Measurements from ENCODE around the gene SGPL1.
"Not testable (repeated sequence)": the region's sequence is repeated elsewhere in the genome, so short reads cannot be mapped to it uniquely, and the experiment has no call there.

SGPL1 gene

DNA sequence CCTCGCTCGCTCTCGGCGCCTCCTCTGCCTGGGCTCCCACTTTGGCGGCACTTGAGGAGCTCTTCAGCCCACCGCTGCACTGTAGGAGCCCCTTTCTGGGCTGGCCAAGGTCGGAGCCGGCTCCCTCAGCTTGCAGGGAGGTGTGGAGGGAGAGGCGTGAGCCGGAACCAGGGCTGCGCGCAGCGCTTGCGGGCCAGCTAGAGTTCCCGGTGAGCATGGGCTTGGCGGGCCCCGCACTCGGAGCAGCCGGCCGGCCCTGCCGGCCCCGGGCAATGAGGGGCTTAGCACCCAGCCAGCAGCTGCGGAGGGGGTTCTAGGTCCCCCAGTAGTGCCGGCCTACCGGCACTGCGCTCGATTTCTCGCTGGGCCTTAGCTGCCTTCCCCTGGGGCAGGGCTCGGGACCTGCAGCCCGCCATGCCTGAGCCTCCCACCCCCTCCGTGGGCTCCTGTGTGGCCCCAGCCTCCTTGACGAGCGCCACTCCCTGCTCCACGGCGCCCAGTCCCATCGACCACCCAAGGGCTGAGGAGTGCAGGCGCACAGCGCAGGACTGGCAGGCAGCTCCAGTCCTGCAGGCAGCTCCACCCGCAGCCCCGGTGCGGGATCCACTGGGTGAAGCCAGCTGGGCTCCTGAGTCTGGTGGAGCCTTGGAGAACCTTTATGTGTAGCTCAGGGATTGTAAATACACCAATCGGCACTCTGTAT lies 45.9 kb downstream of the SGPL1 start:
- not testable (repeated sequence) for H3K4me3 ChIP-seq (ENCODE audit: low read length); DNase-seq (ENCODE audit: low read depth, low spot score)

DNA sequence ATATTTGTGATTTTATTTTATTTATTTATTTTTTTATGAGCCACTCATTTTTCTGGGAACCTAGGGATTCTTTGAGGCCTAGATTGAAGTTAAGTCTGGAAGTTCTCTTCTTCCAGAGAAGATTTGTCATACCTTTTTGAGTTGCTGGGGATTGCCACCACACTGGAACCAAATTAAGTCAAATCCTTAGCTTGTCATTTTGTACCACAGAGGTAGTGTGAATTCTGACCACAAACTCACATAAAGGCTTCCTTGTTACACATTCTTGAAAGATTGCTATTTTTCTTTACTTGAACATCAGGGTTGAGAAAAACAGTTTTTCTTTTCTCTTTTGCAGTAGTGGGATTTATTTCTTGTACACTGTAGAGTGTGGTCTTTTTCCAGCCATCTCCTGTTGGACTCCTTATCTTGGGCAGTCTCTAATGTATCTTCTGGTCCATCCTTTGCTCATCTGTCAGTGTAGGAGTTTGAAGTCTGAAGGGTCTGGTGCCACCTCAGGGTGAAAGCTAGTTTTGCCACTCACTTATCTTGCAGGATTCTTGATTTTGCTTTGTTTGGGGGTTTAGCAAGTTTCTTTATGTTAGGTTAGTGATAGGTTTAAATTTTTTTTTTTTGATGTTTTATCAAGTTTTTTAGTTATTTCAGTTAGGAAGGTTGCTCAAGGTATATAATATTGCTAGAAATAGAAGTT lies 47.9 kb downstream of the SGPL1 start:
- no peak for DNase-seq (ENCODE audit: low read depth, low spot score)
- no peak overlapping the region for H3K4me3 ChIP-seq (ENCODE audit: low read length)

DNA sequence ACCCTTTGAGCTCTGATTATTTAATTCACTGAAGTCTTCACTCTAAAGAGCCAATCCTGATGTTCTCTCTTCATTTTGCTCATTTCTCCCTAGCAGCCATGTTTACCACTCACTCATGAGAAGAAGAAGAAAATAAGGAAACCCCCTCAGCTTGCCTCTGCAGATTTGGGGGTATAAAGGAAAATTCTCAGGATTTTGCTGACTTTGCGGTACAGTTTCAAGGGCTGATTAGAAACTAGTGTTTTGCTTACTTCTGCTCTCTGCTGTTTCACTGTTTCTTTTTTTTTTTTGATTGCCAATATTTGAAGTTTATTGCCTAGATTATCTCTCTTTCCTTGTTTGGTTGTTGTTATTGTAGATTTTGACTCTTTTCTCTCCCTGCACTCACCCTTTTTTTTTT lies 49.2 kb downstream of the SGPL1 start:
- H3K4me3 ChIP-seq (ENCODE audit: low read length), result no peak overlapping the region
- DNase-seq (ENCODE audit: low read depth, low spot score), result no peak

DNA sequence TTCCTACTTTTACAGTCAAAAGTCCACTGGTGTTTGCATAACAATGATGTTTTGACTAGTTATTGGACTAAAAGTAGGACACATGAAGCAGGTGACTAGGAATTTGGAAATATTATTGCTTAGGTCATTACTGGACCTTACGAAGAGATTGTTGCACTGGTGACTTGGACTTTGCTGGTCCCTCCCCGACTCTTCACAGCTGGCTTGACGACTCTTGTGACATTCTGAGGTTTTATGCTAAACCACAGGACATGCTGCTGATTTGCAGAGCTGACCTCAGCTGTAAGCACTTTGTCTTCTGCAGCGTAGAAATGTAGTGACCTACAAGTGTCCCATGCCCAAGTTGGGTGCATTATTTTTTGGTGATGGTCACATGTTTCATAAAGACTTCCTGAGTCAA lies 50.7 kb downstream of the SGPL1 start:
- DNase-seq (ENCODE audit: low read depth, low spot score), result no peak
- H3K4me3 ChIP-seq (ENCODE audit: low read length), result no peak overlapping the region

DNA sequence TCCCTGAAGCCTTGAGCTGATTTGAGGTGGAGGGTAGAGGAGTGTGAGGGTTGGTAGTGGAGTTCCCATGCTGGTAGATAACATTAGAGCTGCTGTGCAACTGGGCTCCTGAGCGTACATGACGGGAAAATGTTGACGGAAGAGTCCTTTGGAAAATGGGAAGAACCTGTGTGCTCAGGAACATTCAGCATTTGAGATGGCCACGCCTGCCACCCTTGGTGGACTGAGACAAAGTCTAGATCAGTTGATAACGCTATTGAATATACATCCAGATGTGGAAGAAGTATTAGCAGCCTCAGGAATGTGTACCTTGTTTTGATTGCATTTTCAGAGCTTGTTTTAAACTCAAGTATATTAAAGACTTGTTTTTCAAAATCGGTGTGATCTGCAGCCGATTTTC lies 56.5 kb downstream of the SGPL1 start:
- no peak overlapping the region for H3K4me3 ChIP-seq (ENCODE audit: low read length)
- no peak for DNase-seq (ENCODE audit: low read depth, low spot score)

DNA sequence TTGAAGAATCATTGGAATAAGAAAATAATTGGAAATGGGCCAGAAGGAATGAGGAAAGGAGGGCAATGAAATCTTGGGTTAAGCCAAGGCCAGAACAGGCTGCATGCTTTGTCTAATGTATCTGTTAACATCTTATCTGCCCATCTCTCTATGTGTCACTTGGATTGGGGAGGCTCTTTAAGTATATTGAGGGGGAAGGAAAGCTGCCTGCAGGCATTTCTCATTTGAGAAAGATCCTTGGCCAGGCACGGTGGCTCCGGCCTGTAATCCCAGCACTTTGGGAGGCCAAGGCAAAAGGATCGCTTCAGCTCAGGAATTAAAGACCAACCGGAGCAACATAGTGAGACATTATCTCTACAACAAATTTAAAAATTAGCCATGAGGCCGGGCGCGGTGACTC lies 58.3 kb downstream of the SGPL1 start:
- no peak overlapping the region for H3K4me3 ChIP-seq (ENCODE audit: low read length)
- no peak for DNase-seq (ENCODE audit: low read depth, low spot score)

DNA sequence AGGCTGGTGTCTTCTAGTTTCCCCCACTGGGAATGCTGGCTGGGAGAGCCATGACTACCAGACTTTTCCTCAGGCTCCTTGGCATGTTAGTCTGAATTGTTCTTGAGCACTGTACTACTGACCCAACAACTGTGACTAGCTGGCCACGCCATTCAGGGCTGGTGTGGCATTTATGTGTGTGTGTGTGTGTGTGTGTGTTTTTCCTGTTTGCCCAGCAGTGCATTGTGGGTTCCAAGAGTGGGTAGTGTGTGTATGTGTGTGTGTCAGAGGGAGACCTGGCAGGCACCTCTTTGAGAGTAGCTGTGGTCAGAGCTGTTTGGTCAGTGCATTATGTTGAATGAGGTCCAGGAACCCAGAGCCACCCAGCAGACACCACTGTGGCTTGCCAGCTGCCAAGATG lies 63.5 kb downstream of the SGPL1 start:
- DNase-seq (ENCODE audit: low read depth, low spot score), result no peak
- no peak overlapping the region for H3K4me3 ChIP-seq (ENCODE audit: low read length)

DNA sequence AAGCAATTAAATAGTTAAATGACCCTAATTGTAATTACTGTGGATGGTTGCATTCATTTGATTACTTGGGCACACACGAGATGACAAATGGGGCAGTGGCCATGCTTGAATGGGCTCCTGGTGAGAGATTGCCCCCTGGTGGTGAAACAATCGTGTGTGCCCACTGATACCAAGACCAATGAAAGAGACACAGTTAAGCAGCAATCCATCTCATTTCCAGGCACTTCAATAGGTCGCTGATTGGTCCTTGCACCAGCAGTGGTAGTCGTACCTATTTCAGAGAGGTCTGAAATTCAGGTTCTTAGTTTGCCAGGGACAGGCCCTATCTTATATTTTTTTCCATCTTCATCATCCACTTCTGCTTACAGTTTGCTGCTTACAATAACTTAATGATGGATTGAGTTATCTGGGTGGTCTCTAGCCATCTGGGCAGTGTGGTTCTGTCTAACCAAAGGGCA lies 64.4 kb downstream of the SGPL1 start:
- peak; percentile 78 for DNase-seq (ENCODE audit: low read depth, low spot score)

DNA sequence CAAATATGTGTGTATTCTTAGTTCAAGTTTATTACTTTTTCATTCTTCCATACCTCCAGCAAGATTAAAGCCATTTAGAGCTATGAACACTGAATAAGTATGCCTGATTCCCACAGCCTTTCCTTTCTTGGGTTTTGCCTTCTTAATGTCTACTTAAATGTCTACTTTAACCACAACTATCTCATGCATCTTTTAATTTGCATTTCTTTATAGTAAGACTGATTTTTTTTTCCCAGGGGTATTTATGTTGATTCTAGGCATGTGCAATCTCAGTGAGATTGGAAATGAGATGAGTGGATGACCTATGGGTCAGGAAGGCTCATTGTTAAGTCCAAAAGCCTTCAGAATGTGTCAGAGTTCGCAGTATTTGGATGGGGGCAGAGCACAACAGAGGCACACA lies 69.0 kb downstream of the SGPL1 start:
- no peak overlapping the region for H3K4me3 ChIP-seq (ENCODE audit: low read length)

More for the DNA sequence above, 64.4 kb downstream of the SGPL1 start:
- H3K4me3 ChIP-seq (ENCODE audit: low read length), result no peak overlapping the region

DNA sequence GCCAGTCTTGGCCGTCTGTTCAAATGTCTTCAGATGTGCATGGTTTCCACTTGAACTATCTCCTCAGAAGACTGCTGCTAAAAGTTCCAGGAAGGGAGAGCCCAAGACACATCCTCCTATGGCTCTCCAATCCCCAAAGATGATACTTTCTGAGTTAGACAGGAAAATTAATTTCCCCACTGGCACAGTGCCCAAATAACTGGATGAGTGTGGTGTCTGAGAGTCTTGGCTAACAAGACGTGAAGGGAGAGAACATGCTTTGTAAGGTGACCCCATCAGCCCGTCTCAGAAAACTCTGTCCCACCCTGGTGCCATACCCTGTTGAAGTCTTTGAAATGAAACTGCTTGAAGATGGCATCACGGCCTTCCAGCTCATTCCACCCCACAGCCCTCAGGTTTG lies 69.7 kb downstream of the SGPL1 start:
- no peak for DNase-seq (ENCODE audit: low read depth, low spot score)
- no peak overlapping the region for H3K4me3 ChIP-seq (ENCODE audit: low read length)

More for the DNA sequence above, 69.0 kb downstream of the SGPL1 start:
- DNase-seq (ENCODE audit: low read depth, low spot score), result no peak

DNA sequence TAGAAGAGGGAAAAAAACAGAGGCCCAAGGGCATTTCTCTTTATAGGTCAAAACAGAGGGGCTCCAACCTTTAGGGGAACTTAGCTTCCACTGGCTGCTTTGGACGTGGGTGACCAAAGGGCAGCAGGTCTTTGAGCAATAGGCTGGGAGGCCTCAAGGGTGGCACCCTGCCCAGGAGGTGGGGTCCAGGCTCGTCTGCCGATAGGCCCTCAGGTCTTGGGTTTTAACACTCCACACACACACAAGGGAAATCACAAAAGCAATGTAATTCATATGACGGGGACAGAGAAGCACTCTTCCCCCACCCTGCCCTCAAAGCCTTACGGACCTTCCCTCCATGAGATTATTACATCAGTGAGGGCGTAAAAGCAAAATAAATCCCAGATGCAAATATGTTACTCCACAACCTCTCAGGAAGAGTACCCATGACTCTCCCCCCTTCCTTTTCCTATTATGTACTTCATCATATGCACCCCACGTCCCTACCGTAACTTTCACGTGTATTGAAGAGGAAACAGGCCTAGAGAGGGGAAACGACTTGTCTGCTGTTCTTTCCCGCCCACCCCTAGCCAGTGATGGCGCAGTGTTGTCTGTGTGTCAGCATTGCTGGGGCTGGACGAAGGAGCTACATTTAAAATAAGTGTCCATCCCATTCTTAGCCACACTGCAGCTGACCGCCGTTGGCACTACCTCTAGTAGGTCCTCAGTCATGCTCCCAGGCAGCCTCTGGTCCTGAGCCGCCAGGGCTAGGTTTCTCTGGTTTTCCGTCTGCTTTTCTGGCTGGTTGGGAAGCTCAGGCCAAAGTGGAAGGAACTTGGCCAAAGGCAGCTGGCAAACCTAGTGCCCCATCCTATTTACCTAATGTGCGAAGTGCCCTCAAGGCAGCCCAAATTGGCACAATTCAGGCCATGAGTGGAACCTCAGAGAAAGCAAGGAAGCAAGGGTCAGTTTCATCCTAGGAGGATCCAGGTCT lies 70.5 kb downstream of the SGPL1 start:
- no peak for DNase-seq (ENCODE audit: low read depth, low spot score)
- no peak overlapping the region for H3K4me3 ChIP-seq (ENCODE audit: low read length)

DNA sequence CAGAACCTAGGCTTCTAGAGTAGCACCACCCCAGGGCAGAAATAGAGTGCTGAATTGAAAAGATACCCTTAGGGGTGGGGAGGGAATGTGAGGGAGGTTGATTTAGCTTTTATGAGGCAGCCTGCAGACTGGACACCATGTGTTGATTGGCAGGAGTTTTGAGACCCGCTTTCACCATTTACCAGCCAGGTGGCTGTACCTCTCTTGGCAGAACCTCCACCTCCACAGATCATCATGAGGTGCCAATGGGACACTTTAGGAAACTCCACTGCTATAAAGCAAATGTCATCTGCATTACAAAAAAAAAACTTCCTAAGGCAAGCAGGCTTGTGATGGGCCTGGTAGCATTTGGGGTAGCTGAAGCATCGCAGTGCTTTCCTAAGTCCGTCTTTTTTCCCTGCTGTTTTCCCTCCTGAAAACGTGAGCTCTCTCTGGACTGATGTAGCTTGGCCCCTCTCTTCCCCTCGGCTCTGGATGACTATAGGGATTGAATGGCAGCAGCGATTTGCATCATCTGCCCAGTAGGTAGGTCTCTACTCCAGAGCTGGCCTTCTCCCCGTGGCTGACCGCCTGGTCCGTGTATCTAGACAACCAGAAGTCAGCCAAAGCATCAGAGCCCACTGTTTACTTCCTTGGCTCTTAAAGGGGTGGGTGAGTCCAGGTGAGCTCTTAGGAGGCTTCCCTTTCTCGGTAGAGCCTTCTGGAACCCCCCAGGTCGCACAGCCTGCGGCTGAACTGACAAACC lies 71.3 kb downstream of the SGPL1 start:
- no peak for DNase-seq (ENCODE audit: low read depth, low spot score)
- H3K4me3 ChIP-seq (ENCODE audit: low read length), result peak overlapping the region; percentile 71

DNA sequence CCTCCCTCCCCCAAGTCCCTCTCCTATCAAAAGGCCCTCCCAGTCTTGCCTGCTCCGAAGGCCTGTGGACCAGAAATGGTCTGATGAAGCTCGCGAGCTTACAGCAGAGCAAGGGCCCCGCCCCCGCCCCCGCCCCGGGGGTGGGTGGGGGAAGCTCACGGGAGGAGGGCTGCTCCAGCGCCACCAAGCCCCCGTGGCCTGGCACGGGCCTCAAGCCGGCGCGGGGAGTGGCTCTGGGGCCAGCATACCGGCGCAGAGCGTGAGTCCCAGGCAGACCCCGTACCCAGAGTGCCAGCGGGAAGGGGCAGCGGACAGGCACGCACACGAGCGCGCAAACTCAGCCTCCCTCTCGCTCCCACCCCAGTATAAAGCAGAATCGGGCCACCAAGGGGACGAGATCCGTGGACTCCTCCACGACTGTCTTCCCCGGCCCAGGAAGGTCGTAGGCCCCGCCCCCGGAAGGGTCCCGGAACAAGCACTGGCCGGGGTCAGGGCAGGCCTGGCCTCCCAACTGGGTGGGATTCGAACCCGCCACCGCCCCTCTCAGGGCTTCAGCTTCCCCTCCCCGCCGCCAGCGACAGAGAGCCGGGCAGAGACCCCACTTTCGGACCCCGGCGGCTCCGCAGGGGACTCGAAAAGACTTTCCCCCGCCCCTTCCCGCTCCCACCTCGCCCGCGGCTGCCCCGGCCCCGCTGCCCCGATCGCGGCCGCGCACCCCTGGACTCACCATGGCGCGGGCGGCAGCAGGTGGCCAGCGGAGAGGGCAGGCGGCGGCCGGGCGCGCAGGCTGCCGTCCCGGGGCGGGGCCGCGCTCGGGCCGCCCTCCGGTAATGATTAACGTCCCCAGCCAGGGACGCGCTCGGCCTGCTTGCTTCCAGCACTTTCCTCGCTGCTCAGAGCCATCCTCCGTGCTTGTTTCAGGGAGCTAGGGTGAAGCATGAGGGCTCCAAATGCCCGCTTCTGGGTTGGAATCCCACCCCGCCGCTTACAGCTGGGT lies 72.4 kb downstream of the SGPL1 start, which contains the start of gene PCBD1:
TSS of gene PCBD1 (minus strand) at position 762 of the 997 bp plus-strand sequence. CDS start at position 730, 32 bp downstream.
- DNase-seq (ENCODE audit: low read depth, low spot score), result peak; percentile 65

DNA sequence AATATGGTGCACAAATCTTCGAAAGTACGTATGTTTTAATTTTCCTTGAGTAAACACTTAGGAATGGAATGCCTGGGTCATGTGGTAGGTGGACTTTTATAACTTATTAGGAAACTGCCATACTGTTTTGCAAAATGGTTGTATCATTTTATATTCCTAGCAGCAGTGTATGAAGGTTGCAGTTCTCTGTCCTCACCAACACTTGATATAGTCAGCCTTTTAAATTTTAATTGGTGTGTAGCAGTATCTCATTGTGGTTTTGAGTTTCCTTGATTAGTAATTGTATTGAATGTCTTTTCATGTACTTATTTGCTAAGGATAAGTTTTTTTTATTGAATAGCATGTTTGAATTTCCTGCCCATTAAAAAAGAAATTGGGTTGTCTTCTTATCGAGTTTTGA lies 73.5 kb downstream of the SGPL1 start:
- no peak for DNase-seq (ENCODE audit: low read depth, low spot score)
- H3K4me3 ChIP-seq (ENCODE audit: low read length), result no peak overlapping the region

More for the DNA sequence above, 72.4 kb downstream of the SGPL1 start, which contains the start of gene PCBD1:
- peak within 1 kb of the TSS; percentile 71 for H3K4me3 ChIP-seq (ENCODE audit: low read length)

DNA sequence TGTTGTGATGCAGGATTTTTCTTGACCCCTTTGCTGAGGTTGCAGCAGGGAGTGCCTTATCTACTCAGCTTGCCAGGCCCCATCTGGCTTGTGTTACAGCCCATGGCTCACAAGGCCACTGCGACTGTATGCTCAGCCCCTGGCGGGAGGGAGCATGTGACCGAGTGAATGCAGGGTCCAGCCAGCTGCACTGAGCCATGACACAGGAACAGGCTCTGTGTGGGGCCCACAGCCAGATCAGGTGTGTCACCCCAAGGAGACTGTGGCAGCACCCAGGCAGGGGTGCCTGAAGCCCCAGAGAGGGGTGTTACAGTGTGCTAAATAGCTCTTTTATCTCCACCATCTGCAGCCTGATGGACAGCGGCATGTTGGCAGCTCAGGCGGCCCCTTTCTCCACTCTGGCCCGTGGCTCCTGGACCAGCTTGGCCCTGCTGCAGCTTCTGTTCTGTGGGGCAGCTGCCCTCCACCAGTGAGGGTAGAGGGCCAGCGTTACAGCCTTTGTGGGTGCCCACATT lies 75.2 kb downstream of the SGPL1 start:
- no peak for DNase-seq (ENCODE audit: low read depth, low spot score)
- no peak overlapping the region for H3K4me3 ChIP-seq (ENCODE audit: low read length)

DNA sequence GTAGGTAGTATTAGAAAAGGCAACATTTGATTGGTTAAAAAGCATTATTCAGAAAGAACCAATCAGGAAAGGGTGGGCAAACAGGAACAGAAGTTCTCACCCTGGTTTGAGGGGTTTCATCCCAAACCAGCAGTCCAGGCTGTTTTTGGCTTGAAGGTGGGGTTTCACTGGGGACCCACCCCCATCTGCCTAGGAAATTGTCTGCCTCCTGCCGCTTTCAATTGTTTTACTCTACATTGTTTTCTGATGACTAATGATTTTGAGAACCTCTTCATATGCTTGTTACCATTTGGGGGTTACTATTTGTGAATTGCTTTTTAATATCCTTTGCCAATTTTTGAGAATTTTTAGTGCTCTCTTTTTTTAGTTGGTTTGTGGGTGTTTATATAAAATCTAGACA lies 75.9 kb downstream of the SGPL1 start:
- no peak for DNase-seq (ENCODE audit: low read depth, low spot score)

DNA sequence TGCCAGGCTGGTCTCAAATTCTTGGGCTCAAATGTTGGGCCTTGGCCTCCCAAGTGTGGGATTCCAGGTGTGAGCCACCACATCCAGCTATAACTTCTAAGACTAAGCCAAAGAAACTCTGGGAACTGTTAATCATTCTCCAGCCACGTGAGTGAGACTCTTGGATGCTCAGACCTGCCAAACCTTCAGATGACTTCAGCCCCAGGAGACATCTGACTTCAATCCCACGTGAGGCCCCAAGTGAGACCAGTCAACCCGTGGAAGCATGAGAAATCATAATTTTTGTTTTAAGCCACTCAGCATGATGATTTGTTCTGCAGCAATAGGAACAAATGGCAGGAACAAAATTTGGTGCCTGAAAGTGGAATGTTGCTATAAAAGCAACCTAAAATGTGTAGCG lies 76.9 kb downstream of the SGPL1 start:
- no peak for DNase-seq (ENCODE audit: low read depth, low spot score)
- H3K4me3 ChIP-seq (ENCODE audit: low read length), result no peak overlapping the region

More for the DNA sequence above, 75.9 kb downstream of the SGPL1 start:
- no peak overlapping the region for H3K4me3 ChIP-seq (ENCODE audit: low read length)
